AG09309 (cell line): ENCODE measurements around the gene IL1A.

Experiments used
- DNase-seq: peaks from one replicate; pipeline ENCODE4 v3.0.0-alpha.2; 2010; ENCODE audit warnings: low read depth
- H3K4me3 ChIP-seq: 2 replicates; pipeline ENCODE4 v1.5.1; 2011; ENCODE audit warnings: mild to moderate bottlenecking, low read depth, low read length, moderate library complexity; ENCODE audit not compliant: control insufficient read depth
- CTCF ChIP-seq: IDR thresholded peaks from 2 replicates; pipeline ENCODE4 v1.5.1; 2011; ENCODE audit warnings: mild to moderate bottlenecking, low read depth, low read length, inconsistent platforms; ENCODE audit not compliant: insufficient read depth, control insufficient read depth; ENCODE audit errors: missing control alignments

IL1A gene

GRCh38 chr2:112792419-112792818 lies 8.1 kb upstream of the IL1A start:
- no peak for TF ChIP-seq CTCF
- H3K4me3 ChIP-seq: no peak overlapping the region
- no peak for DNase-seq

- no peak for DNase-seq
- H3K4me3 ChIP-seq: no peak overlapping the region
- no peak for TF ChIP-seq CTCF
Observed at GRCh38 chr2:112791693-112792230, 7.5 kb upstream of the IL1A start.

GRCh38 chr2:112791019-112791418 lies 6.7 kb upstream of the IL1A start:
- TF ChIP-seq CTCF: no peak
- H3K4me3 ChIP-seq: no peak overlapping the region
- no peak for DNase-seq

- no peak for DNase-seq
- H3K4me3 ChIP-seq: no peak overlapping the region
- TF ChIP-seq CTCF: no peak
Observed at GRCh38 chr2:112790305-112790704, 6.0 kb upstream of the IL1A start.

- TF ChIP-seq CTCF: no peak
- no peak for DNase-seq
- H3K4me3 ChIP-seq: no peak overlapping the region
Observed at GRCh38 chr2:112789186-112789585, 4.9 kb upstream of the IL1A start.

- no peak for TF ChIP-seq CTCF
- H3K4me3 ChIP-seq: no peak overlapping the region
- no peak for DNase-seq
Observed at GRCh38 chr2:112788653-112789052, 4.4 kb upstream of the IL1A start.
